Measurements from ENCODE around the gene GDF11.

The GDF11 gene

DNA sequence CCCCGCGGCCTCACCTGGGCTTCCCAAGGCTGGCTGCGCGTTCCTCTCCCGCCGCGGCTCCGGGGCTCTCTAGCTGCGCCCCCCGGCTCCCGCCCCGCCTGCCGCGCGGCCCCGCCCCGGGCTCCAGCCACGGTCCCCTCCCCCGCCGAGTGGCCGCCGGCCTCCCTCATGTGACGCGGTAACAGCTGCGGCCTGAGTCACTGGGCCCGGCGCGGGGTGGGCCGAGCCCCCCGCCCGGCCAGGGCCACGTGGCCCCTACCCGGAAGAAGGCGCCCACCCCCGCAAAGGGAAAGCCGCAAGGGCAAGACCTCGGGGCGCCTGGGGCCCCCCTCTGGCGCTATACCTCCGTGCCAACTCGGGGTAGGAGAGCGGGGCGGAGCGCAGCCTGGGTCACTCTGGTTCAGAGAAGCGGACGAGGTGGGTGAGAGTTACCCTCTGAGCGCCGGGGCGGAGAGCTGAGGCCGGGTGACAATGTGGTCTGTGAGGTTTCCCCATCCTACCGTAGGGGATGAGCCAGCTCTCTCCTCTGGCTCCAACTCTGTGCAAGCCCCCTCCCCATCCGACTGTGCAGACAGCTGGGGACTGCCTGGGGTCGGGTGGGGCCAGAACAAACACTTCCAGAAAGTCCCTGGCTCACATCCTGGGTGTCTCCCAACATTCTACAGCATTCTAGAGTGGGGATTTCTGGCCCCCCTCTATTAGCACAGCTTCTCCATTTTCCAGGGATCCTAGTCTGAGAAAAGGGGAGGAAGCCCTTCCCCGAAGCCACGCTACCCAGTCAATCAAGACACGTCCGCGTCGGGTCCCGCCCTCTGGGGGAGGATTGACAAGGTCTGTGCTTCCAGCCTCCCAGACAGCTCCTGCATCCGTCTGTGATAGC is 13.7 kb upstream of the GDF11 start, which contains the start of gene CD63:
Gene CD63 (minus strand): TSS at position 71 of the 880 bp plus-strand sequence. CDS start 668 bp downstream, outside the sequence.
- peak; percentile 86 for DNase-seq (ENCODE audit: low read depth)
- TF ChIP-seq, protein P1, sequence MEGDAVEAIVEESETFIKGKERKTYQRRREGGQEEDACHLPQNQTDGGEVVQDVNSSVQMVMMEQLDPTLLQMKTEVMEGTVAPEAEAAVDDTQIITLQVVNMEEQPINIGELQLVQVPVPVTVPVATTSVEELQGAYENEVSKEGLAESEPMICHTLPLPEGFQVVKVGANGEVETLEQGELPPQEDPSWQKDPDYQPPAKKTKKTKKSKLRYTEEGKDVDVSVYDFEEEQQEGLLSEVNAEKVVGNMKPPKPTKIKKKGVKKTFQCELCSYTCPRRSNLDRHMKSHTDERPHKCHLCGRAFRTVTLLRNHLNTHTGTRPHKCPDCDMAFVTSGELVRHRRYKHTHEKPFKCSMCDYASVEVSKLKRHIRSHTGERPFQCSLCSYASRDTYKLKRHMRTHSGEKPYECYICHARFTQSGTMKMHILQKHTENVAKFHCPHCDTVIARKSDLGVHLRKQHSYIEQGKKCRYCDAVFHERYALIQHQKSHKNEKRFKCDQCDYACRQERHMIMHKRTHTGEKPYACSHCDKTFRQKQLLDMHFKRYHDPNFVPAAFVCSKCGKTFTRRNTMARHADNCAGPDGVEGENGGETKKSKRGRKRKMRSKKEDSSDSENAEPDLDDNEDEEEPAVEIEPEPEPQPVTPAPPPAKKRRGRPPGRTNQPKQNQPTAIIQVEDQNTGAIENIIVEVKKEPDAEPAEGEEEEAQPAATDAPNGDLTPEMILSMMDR (IDR thresholded peaks at IDR 0.05; ENCODE audit: low read depth, low read length, missing control alignments): no peak
- in situ Hi-C loops (cut with HindIII; ENCODE audit: low sequenced_read_pairs): no loop called here
- peak within 1 kb of the TSS; percentile 89 for H3K4me3 ChIP-seq (ENCODE audit: low read depth, low read length)

GRCh38 chr12:55729819-55730818 is 12.8 kb upstream of the GDF11 start:
- TF ChIP-seq, protein P1 (IDR thresholded peaks at IDR 0.05; ENCODE audit: low read depth, low read length, missing control alignments): no peak
- peak overlapping the region; percentile 89 for H3K4me3 ChIP-seq (ENCODE audit: low read depth, low read length)
- in situ Hi-C loops (cut with HindIII; ENCODE audit: low sequenced_read_pairs): no loop called here
- DNase-seq (ENCODE audit: low read depth): no peak

GRCh38 chr12:55732288-55732687 is 10.6 kb upstream of the GDF11 start:
- DNase-seq (ENCODE audit: low read depth): no peak
- in situ Hi-C loops (cut with HindIII; ENCODE audit: low sequenced_read_pairs): no loop called here
- TF ChIP-seq, protein P1 (IDR thresholded peaks at IDR 0.05; ENCODE audit: low read depth, low read length, missing control alignments): no peak
- H3K4me3 ChIP-seq (ENCODE audit: low read depth, low read length): no peak overlapping the region

- in situ Hi-C loops (cut with HindIII; ENCODE audit: low sequenced_read_pairs): no loop called here
- TF ChIP-seq, protein P1 (IDR thresholded peaks at IDR 0.05; ENCODE audit: low read depth, low read length, missing control alignments): no peak
- H3K4me3 ChIP-seq (ENCODE audit: low read depth, low read length): no peak overlapping the region
- DNase-seq (ENCODE audit: low read depth): no peak
Measured at GRCh38 chr12:55733021-55733555, 9.8 kb upstream of the GDF11 start.

DNA sequence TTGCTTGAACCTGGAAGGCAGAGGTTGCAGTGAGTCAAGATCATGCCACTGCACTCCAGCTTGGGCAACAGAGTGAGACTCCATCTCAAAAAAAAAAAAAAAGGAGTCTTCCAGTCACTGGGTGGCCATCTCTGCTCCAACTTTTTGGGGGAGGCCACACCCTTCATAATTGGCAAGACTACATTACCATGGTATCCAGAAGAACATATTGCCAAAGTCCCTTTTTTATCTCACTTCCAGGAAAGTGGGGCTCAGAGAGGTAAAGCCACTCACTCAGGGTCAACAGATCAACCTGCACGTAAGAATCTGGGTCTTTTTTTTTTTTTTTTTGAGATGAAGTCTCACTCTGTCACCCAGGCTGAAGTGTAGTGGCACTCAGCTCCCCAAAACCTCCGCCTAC is 9.1 kb upstream of the GDF11 start:
- TF ChIP-seq, protein P1 (IDR thresholded peaks at IDR 0.05; ENCODE audit: low read depth, low read length, missing control alignments): no peak
- in situ Hi-C loops (cut with HindIII; ENCODE audit: low sequenced_read_pairs): no loop called here

GRCh38 chr12:55734595-55734994 is 8.3 kb upstream of the GDF11 start:
- DNase-seq (ENCODE audit: low read depth): no peak
- in situ Hi-C loops (cut with HindIII; ENCODE audit: low sequenced_read_pairs): no loop called here

More for the DNA sequence above, 9.1 kb upstream of the GDF11 start:
- no peak overlapping the region for H3K4me3 ChIP-seq (ENCODE audit: low read depth, low read length)
- DNase-seq (ENCODE audit: low read depth): no peak

More at GRCh38 chr12:55734595-55734994, 8.3 kb upstream of the GDF11 start:
- TF ChIP-seq, protein P1 (IDR thresholded peaks at IDR 0.05; ENCODE audit: low read depth, low read length, missing control alignments): no peak
- no peak overlapping the region for H3K4me3 ChIP-seq (ENCODE audit: low read depth, low read length)
